ENCODE measurements around the gene EMC6.

The EMC6 gene

GRCh38 chr17:3710951-3711383, 42.4 kb downstream of the EMC6 start:
- no peak for DNase-seq (ENCODE audit: low spot score)

DNA sequence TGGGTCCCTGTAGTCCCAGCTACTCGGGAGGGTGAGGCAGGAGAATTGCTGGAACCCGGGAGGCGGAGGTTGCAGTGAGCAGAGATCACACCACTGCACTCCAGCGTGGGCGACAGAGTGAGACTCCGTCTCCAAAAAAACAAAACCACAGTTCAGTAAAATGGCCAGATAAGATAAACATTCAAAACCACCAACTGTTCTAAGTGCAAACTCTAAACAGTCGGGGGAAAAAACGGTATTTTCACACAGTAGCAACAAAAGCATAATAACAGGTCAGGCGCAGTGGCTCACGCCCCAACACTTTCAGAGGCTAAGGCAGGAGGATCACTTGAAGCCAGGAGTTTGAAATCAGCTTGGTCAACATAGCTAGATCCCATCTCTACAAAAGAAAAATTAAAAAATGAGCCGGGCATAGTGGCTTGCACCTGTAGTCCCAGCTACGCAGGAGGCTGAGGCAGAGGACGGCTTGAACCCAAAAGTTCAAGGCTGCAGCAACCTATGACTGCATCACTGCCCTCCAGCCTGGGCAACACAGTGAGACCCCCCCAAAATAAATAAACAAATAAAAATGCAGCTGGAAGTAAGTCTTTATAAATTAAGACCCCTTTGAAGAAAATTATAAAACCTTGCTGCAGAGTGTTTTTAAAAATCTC, 44.3 kb downstream of the EMC6 start:
- no peak for DNase-seq (ENCODE audit: low spot score)

- DNase-seq (ENCODE audit: low spot score) = no peak
Observed at GRCh38 chr17:3715296-3715695, 46.7 kb downstream of the EMC6 start.

GRCh38 chr17:3718201-3718600, 49.6 kb downstream of the EMC6 start:
- no peak for DNase-seq (ENCODE audit: low spot score)

DNA sequence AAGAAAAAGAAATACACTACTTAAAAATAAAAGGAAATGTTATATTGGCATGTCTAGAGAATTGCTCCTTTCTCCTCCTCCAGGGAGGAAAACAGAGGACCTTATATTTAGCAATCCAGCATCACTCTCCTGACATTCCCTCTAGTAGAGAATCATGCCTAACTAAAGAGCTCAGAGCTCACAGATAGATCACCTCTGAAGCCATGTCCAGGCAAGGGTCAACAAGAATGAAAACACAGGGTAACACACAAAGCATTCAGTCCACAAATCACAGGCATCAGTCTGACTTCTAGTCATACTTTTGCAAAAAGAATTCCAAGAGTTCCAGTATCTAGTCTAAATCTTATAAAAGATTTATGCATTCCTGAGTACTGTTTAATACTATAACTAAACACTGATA, 50.7 kb downstream of the EMC6 start:
- DNase-seq (ENCODE audit: low spot score) = no peak
